Testis (tissue), 2 donors: ENCODE data around the gene NAV3.

Experiments used
- CTCF ChIP-seq, 3 experiments: fragments of 450-650 bp in 2 of 3; fragments of 200-600 bp in 1 of 3; sonication (generic) in 1 of 3; IDR thresholded peaks; one replicate each; pipeline ENCODE4 v1.5.1; 2016 to 2019; ENCODE audit warnings: antibody characterized with exemption in 3 of 3, mild to moderate bottlenecking in 2 of 3, moderate library complexity in 1 of 3
- POLR2A ChIP-seq: fragments of 450-650 bp; IDR thresholded peaks from one replicate; pipeline ENCODE4 v1.6.1; 2017; ENCODE audit warnings: antibody characterized with exemption, mild to moderate bottlenecking, moderate library complexity

- TF ChIP-seq CTCF (IDR thresholded peaks at IDR 0.05): no peak
- no peak for TF ChIP-seq POLR2A
Observed at GRCh38 chr12:78249578-78249977, 418.9 kb downstream of the NAV3 start.
